HG03354 (cell line): Measurements from ENCODE around the gene SIAH3.

Experiments used
- ATAC-seq: cut with Tn5 transposase; IDR thresholded peaks from one replicate; pipeline ENCODE4 v1.9.1; 2021; ENCODE audit warnings: mild to moderate bottlenecking; ENCODE audit not compliant: unreplicated experiment, poor library complexity, severe bottlenecking

Gene SIAH3

GRCh38 chr13:45826731-45827130 is 24.8 kb downstream of the SIAH3 start:
- ATAC-seq = peak; percentile 64

DNA sequence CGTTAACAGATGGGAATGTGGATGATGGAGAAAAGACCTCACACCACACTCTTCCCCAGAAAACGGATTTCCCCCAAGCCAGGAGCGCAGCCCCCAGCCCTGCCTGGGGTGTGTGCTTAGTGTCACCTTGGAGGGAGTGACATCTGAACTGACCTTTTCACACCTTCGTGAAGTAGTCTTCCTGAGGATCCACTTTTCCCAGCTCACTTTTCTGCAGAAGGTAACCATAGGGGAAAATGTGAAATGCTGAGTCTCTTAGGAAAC is 26.2 kb downstream of the SIAH3 start:
- no peak for ATAC-seq

DNA sequence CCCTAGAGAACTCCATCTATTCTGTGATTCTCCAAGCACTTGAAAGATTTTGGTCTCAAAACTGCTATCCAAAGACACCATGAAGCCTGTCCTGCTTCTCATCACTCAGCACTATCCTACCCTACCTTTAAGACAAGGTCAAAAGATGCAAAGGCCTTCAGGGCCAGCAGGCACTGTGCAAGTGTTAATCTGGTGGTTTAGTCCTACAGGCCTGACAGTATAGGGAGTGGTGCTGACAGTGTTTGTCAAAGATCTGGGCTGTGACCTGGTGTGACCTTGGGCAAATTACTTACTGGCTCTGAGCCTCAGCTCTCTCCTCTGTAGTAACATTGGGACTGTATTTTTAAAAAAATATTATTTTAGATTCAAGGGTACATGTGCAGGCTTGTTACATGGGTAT is 28.0 kb downstream of the SIAH3 start:
- ATAC-seq = no peak

- ATAC-seq = no peak
Observed at GRCh38 chr13:45821811-45822210, 29.7 kb downstream of the SIAH3 start.

DNA sequence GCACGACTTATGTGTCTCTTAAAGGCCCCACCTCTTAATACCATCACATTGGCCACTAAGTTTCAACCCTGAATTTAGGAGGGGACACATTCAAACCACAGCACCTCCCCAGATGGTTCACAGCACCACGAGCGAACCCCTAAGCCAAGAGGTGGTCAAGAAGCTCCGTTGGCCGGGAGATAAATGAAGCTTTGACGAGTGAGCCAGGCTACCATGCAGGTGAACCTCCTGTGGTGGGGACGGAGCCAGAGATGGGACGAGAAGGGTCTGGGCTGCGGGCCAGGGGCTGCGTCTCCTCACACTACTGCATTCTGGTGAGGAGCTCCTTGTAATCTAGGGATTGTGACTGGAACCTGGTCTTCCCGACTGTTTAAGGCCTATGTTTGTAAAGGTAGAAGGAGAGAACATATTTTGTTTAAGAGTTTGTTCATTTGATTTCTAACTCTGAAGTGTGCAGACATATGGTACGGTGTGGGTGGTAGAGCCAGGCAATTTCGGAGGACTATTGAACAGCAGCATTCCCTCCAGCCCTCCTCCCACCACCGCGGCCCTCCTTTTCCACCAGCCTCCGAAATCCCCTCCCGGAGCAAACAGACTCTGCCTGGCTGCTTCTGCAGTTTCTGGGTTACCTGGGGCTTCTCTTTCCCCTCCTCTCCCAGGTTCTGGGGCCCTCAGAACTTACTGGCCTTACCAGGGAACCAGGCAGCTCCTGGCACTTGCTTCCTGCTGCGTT is 31.3 kb downstream of the SIAH3 start:
- ATAC-seq = no peak

DNA sequence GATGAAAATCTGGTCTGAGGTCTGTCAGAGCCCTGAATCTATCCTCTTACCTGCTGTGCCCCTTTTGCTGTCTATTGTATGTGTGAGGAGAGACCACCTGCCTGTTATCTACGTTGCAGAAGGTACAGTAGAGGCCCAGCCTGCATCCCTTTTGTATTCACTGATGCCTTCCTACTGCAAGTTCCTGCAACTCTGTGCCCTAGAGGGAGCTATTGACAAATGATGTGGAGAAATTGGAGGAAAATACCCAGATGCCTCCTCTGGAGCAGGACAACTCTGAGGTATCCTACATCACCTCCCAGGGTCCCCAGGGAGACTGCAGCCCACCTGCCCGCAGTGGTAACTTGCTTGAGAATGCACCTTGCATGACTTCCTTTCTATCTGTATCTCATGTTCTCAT is 33.7 kb downstream of the SIAH3 start:
- no peak for ATAC-seq

DNA sequence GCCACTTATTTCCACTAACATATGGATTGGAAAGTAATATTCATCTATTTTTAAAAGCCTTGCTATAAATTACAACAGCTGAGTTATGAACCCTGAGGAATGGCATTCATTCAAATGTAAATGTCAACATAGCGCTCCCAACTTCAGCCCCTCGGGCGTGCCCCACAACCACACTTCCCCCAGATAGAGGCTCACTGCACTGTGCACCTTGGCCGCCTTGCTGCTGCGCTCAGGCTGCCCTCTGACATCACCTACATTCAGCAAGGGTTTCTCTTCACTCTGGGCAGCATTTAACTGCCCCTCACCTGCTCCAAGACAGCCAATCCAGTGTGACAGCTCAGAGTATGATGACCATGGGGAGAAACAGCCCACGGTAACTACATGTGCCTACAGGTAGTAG is 35.1 kb downstream of the SIAH3 start:
- no peak for ATAC-seq

GRCh38 chr13:45812695-45813372 is 38.7 kb downstream of the SIAH3 start:
- no peak for ATAC-seq

- no peak for ATAC-seq
Observed at GRCh38 chr13:45811891-45812694, 39.5 kb downstream of the SIAH3 start.

GRCh38 chr13:45809801-45810394 is 41.7 kb downstream of the SIAH3 start:
- ATAC-seq = no peak

DNA sequence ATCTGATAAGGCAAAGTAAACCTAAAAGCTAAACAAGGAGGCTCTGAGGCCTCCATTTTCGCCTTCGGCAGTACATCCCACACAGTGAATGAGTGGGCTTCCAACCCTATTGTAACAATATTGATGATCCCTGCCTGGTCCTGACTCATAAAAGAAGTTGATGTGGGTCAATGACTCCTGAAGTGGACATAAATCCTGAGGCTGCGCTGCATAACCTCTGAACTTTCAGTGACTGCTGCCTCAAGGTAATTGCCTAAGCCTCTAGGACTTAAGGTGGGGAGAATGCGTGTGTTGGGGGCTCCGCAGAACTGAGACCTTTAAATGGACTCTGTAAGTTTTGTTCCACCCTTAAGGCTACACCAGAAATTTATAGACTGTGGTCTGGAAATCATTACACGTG is 42.6 kb downstream of the SIAH3 start:
- no peak for ATAC-seq

GRCh38 chr13:45807520-45808099 is 43.9 kb downstream of the SIAH3 start:
- no peak for ATAC-seq

GRCh38 chr13:45800485-45800884 is 51.1 kb downstream of the SIAH3 start:
- no peak for ATAC-seq

DNA sequence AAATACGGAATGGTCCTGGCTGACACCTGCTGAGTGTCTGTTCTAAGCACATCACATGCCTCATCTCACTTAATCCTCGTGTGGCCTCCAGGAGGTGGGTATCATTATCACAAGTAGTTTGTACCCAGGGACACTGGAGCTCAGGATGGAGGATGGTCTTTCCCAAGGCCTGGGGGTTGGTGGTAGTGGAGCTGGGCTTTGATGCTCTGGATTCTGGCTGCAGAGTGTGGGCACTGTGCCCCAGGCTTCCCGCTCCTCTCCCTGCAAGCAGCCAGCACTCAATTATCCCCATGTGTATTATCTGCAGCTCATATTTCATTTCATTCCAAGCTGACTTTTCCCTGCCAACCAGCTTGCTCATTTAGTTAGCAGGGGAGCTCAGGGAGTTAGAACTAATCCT is 52.1 kb downstream of the SIAH3 start:
- ATAC-seq = no peak

DNA sequence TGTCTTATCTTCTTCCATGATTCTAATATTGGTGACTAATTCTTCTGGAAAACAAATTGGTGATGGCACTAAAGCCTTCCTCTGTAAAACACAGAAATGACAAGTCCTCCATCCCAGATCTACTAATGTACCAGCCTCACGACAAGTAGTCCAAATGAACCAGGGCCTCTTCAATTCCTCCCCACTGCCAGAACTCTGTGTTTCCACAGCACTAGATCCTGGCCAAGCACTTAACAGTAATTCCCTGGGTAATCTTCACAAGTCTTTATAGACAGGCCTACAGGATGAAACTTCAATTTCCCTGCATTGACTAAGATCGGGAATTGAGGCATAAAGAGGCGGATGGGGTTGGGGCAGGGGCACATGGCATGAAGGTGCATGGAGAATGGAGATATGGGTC is 52.7 kb downstream of the SIAH3 start:
- ATAC-seq = no peak

DNA sequence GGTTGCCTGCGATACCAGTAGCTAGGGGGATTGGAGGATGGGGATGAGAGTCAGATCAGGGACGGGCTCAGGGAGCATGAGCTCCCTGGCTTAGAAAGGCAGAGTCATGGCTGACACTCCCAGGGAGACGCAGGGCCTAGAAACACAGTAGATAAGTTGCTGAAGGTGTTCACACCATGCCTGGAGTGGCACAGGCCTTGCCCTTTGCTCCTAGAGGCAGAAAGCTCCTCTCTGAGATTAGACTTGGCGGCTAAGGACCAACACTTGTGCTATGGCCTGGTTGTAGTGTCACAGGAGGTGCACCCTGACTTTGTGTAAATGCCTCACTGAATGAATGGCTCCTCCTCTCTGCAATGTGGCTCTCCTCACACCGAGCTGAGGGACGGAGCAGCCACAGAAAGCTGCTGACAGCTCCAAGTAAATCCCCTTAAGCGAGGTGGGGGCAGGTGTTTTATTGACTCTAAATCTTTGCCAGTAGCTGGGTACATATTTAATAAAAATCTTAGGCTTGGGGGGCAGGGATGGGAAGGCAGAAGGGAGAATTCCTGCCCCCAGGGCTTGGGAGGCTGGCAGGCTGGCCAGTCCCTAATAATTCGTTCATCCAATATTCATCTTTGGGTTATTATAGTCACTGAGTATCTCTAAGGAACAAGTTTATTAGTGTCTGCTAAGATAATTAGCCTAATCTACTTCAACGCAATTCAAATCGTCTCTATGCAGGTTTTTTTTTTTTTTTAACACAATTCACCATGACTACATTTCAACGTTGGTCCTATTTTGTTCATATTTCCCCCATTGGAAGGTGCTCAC is 54.9 kb downstream of the SIAH3 start:
- ATAC-seq = no peak

DNA sequence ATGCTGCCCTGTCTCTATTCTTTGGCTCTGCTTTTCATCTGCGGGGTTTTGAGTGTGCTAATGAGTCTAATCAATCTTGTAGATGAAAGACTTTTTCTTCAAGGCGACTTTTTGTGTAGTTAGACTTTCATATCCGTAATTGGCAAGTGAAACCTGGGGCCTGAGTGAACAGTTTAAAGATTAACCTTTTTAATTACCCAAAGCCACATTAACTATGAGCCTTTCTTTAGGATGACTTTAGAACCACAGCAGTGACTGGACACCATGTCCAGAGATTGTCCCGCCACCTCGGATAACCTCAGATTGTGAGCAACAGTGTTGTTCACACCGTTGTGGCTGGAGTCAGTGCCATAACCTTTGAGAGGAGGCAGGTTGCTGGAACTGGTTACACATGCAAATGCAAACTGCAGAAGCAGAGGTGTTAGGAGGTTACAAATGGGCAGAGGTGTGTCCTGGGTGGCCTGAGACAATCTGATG is 58.7 kb downstream of the SIAH3 start:
- ATAC-seq = no peak

GRCh38 chr13:45788011-45788410 is 63.5 kb downstream of the SIAH3 start:
- ATAC-seq = no peak

GRCh38 chr13:45787346-45787745 is 64.2 kb downstream of the SIAH3 start:
- no peak for ATAC-seq
